Neural cell (in vitro differentiated cells): ENCODE data around the gene IFNA7. TPM values are rescaled to one million over a fixed set of nuclear protein-coding genes. Genes with fewer than 3 reads are reported as not detected.
"Not testable (repeated sequence)": the region's sequence is repeated elsewhere in the genome, so short reads cannot be mapped to it uniquely, and the experiment has no call there.

Source experiments
- H2AFZ ChIP-seq: fragments of 200-600, 300-800 bp; sonication (generic), shearing (Covaris generic); 2 replicates; pipeline ENCODE4 v1.6.0; 2014; ENCODE audit warnings: low read depth, mild to moderate bottlenecking, antibody characterized with exemption, low read length, moderate library complexity
- H3F3A ChIP-seq: fragments of 200-600 bp; shearing (Covaris generic); 2 replicates; pipeline ENCODE4 v1.6.1; 2016; ENCODE audit warnings: mild to moderate bottlenecking, moderate library complexity, mixed read lengths, antibody characterized with exemption, low read length; ENCODE audit not compliant: insufficient read depth, poor library complexity, severe bottlenecking
- H3K27ac ChIP-seq: fragments of 200-600, 300-800 bp; sonication (generic), shearing (Covaris generic); 2 replicates; pipeline ENCODE4 v1.5.1; 2014; ENCODE audit warnings: mild to moderate bottlenecking, low read length, moderate library complexity
- H3K27me3 ChIP-seq: fragments of 300-800, 200-600 bp; sonication (generic), shearing (Covaris generic); 2 replicates; pipeline ENCODE4 v1.6.0; 2014; ENCODE audit warnings: mild to moderate bottlenecking, low read depth, low read length, moderate library complexity; ENCODE audit not compliant: insufficient read depth
- H3K36me3 ChIP-seq: fragments of 300-800, 200-600 bp; sonication (generic), shearing (Covaris generic); 2 replicates; pipeline ENCODE4 v1.5.1; 2014; ENCODE audit warnings: mild to moderate bottlenecking, antibody characterized with exemption, low read length, moderate library complexity; ENCODE audit not compliant: insufficient read depth
- H3K4me2 ChIP-seq: fragments of 300-800, 200-600 bp; sonication (generic), shearing (Covaris generic); 2 replicates; pipeline ENCODE4 v1.6.0; 2014; ENCODE audit warnings: mild to moderate bottlenecking, low read length
- H3K4me3 ChIP-seq: fragments of 300-800, 200-600 bp; sonication (generic), shearing (Covaris generic); 2 replicates; pipeline ENCODE4 v1.5.1; 2014; ENCODE audit warnings: mild to moderate bottlenecking, low read length, moderate library complexity
- H3K79me2 ChIP-seq: fragments of 200-600 bp; shearing (Covaris generic); replicated peaks from 2 replicates; pipeline ENCODE4 v1.6.0; 2014; ENCODE audit warnings: mild to moderate bottlenecking, low read length, moderate library complexity; ENCODE audit not compliant: insufficient read depth
- H3K9ac ChIP-seq: fragments of 300-800, 200-600 bp; sonication (generic), shearing (Covaris generic); 2 replicates; pipeline ENCODE4 v1.6.1; 2016; ENCODE audit warnings: mild to moderate bottlenecking, low read length, mixed read lengths
- H3K9me2 ChIP-seq: fragments of 200-600 bp; shearing (Covaris generic); 2 replicates; pipeline ENCODE4 v1.6.1; 2016; ENCODE audit warnings: mild to moderate bottlenecking, low read length, mixed read lengths; ENCODE audit not compliant: insufficient read depth
- H3K9me3 ChIP-seq: fragments of 200-600, 300-800 bp; sonication (generic), shearing (Covaris generic); 2 replicates; pipeline ENCODE4 v1.6.1; 2016; ENCODE audit warnings: mild to moderate bottlenecking, mixed run types, low read length, moderate library complexity, mixed read lengths
- H4K20me1 ChIP-seq: fragments of 200-600 bp; shearing (Covaris generic); 2 replicates; pipeline ENCODE4 v1.6.1; 2016; ENCODE audit warnings: mild to moderate bottlenecking, mixed run types; ENCODE audit not compliant: insufficient read depth
- EP300 ChIP-seq: fragments of 450-650 bp; conservative IDR thresholded peaks from 2 replicates; pipeline ENCODE4 v1.6.1; 2014; ENCODE audit warnings: antibody characterized with exemption, mild to moderate bottlenecking, moderate library complexity; ENCODE audit not compliant: poor library complexity, severe bottlenecking
- EZH2 ChIP-seq: fragments of 200-600, 300-800 bp; shearing (Covaris generic), sonication (generic); IDR thresholded peaks from 2 replicates; pipeline ENCODE4 v1.6.1; 2014; ENCODE audit warnings: antibody characterized with exemption, low read length, borderline replicate concordance, mild to moderate bottlenecking; ENCODE audit not compliant: insufficient read depth, poor library complexity, severe bottlenecking
- MXI1 ChIP-seq: fragments of 450-650 bp; conservative IDR thresholded peaks from 2 replicates; pipeline ENCODE4 v1.6.1; 2014; ENCODE audit warnings: antibody characterized with exemption, mild to moderate bottlenecking; ENCODE audit not compliant: poor library complexity, severe bottlenecking
- POLR2AphosphoS5 ChIP-seq: IDR thresholded peaks from 2 replicates; pipeline ENCODE4 v1.6.1; 2012
- RAD21 ChIP-seq: fragments of 450-650 bp; conservative IDR thresholded peaks from 2 replicates; pipeline ENCODE4 v1.6.1; 2014; ENCODE audit warnings: antibody characterized with exemption, mild to moderate bottlenecking, moderate library complexity
- SMC3 ChIP-seq: fragments of 450-650 bp; conservative IDR thresholded peaks from 2 replicates; pipeline ENCODE4 v1.6.1; 2014; ENCODE audit warnings: antibody characterized with exemption, mild to moderate bottlenecking, moderate library complexity; ENCODE audit not compliant: poor library complexity
- TAF1 ChIP-seq: IDR thresholded peaks from 2 replicates; pipeline ENCODE4 v1.6.1; 2012; ENCODE audit warnings: low read depth
- polyA plus RNA-seq: library from polyadenylated mRNA; depleted of rRNA; stranded (reverse); fragments of >200 nt; gene quantifications from 2 replicates; pipeline ENCODE4 v1.2.3, GENCODE V29; 2014
- TF ChIP-seq, protein P1 (sequence below): IDR thresholded peaks from 2 replicates; pipeline ENCODE4 v1.6.1; 2012; ENCODE audit warnings: borderline replicate concordance
- TF ChIP-seq, protein P2 (sequence below): fragments of 450-650 bp; IDR thresholded peaks from 2 replicates; pipeline ENCODE4 v1.5.1; 2014; ENCODE audit warnings: antibody characterized with exemption, mild to moderate bottlenecking, moderate library complexity; ENCODE audit not compliant: poor library complexity, severe bottlenecking

IFNA7 gene
- polyA plus RNA-seq, 1 donor from 2014 or later = not detected

DNA sequence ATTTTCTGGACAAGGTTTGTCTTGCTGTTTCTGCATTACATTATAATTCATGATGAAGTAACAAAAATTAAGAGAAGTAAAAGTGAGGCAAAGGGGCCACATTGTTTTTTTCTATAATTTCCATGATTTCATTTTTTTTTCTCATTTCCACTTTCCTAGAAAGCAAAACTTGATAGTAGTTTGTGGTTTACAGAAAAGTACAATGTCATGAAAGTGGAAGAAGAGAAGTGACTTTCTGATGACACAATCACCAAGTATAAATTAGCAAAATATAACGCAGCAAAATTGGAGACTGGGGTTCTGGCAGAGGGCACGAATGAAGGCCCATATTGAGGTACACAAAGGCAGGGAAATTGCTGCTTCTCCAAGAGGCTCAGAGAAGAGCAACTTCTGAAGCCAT lies 42.8 kb upstream of the IFNA7 start:
- no peak overlapping the region for H3K27ac ChIP-seq
- H3K79me2 ChIP-seq = no peaks in the 10 kb centered on the region

DNA sequence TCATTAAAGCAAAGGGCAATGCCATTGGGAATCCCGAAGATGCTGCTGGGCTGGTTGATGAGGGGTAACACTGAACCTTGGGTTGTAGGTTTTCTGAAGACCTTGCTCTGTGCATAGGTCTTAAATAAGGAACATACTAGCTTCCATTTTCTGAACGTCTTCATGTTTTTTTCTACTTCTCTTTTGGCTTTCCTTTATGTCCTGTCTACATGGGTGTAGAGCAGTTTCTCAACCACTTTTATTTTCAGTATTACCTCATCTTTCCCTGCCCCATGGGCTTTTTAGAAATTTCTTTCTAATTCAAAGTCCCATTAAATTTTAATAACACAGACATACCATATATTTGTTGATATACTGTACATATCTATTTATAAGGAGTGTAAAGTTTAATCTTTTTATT lies 37.9 kb upstream of the IFNA7 start, which contains the start of gene IFNA14:
Gene IFNA14, minus strand, starts transcription at position 95 of the 400 bp plus-strand sequence. Its CDS starts 70 bp downstream, at position 25.
- no peaks in the 10 kb centered on the region for H3K27me3 ChIP-seq
- no peaks in the 10 kb centered on the region for H3F3A ChIP-seq
- no peak within 1 kb of the TSS for H2AFZ ChIP-seq
- H3K36me3 ChIP-seq = no peaks in the 10 kb centered on the region
- no peaks in the 10 kb centered on the region for H3K9me2 ChIP-seq
- no peaks in the 10 kb centered on the region for H3K79me2 ChIP-seq
- no peak within 1 kb of the TSS for H3K27ac ChIP-seq
- H4K20me1 ChIP-seq = no peaks in the 10 kb centered on the region
- H3K9ac ChIP-seq = no peak within 1 kb of the TSS
- H3K4me3 ChIP-seq = no peak within 1 kb of the TSS
- TF ChIP-seq, protein P1, sequence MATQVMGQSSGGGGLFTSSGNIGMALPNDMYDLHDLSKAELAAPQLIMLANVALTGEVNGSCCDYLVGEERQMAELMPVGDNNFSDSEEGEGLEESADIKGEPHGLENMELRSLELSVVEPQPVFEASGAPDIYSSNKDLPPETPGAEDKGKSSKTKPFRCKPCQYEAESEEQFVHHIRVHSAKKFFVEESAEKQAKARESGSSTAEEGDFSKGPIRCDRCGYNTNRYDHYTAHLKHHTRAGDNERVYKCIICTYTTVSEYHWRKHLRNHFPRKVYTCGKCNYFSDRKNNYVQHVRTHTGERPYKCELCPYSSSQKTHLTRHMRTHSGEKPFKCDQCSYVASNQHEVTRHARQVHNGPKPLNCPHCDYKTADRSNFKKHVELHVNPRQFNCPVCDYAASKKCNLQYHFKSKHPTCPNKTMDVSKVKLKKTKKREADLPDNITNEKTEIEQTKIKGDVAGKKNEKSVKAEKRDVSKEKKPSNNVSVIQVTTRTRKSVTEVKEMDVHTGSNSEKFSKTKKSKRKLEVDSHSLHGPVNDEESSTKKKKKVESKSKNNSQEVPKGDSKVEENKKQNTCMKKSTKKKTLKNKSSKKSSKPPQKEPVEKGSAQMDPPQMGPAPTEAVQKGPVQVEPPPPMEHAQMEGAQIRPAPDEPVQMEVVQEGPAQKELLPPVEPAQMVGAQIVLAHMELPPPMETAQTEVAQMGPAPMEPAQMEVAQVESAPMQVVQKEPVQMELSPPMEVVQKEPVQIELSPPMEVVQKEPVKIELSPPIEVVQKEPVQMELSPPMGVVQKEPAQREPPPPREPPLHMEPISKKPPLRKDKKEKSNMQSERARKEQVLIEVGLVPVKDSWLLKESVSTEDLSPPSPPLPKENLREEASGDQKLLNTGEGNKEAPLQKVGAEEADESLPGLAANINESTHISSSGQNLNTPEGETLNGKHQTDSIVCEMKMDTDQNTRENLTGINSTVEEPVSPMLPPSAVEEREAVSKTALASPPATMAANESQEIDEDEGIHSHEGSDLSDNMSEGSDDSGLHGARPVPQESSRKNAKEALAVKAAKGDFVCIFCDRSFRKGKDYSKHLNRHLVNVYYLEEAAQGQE = no peak
- TF ChIP-seq RAD21 (no peak), TAF1 (no peak), SMC3 (no peak), MXI1 (no peak), EP300 (no peak), POLR2AphosphoS5 (no peak), EZH2 (no peak)
- TF ChIP-seq, protein P2, sequence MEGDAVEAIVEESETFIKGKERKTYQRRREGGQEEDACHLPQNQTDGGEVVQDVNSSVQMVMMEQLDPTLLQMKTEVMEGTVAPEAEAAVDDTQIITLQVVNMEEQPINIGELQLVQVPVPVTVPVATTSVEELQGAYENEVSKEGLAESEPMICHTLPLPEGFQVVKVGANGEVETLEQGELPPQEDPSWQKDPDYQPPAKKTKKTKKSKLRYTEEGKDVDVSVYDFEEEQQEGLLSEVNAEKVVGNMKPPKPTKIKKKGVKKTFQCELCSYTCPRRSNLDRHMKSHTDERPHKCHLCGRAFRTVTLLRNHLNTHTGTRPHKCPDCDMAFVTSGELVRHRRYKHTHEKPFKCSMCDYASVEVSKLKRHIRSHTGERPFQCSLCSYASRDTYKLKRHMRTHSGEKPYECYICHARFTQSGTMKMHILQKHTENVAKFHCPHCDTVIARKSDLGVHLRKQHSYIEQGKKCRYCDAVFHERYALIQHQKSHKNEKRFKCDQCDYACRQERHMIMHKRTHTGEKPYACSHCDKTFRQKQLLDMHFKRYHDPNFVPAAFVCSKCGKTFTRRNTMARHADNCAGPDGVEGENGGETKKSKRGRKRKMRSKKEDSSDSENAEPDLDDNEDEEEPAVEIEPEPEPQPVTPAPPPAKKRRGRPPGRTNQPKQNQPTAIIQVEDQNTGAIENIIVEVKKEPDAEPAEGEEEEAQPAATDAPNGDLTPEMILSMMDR = no peak
- H3K4me2 ChIP-seq = no peak within 1 kb of the TSS
- H3K9me3 ChIP-seq = no peaks in the 10 kb centered on the region

More for the DNA sequence above, 42.8 kb upstream of the IFNA7 start:
- Histone ChIP-seq H3K9me3 (no peaks in the 10 kb centered on the region), H2AFZ (no peak overlapping the region), H3K27me3 (no peaks in the 10 kb centered on the region), H3K4me3 (no peak overlapping the region), H3K9ac (no peak overlapping the region), H3K36me3 (no peaks in the 10 kb centered on the region), H3F3A (no peaks in the 10 kb centered on the region), H4K20me1 (no peaks in the 10 kb centered on the region), H3K4me2 (no peak overlapping the region), H3K9me2 (no peaks in the 10 kb centered on the region)
- TF ChIP-seq POLR2AphosphoS5 = no peak
- TF ChIP-seq TAF1 = no peak

DNA sequence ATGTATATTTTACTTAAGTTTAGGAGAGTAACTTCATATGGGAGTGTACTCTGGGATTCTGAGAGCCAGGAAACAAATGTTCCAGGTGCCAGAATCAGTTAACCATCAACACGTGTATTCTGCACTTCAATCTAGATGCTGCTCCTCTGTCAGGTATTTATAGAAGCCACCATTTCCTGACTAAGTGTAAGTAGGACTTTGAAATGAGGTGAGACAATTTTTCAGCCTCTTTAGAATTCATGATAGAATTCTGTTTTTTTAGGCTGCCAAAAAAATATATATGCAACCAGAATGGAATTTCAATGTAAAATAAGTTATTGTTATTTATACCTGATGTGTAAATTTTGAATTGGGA lies 34.3 kb upstream of the IFNA7 start:
- H2AFZ ChIP-seq, H3K9ac ChIP-seq, H3K36me3 ChIP-seq, H3K9me3 ChIP-seq, H3K79me2 ChIP-seq, H3K27ac ChIP-seq, H3K4me2 ChIP-seq, H3K4me3 ChIP-seq, H3K27me3 ChIP-seq, H3K9me2 ChIP-seq, H3F3A ChIP-seq, H4K20me1 ChIP-seq: not testable (repeated sequence)
